Esophagus squamous epithelium (tissue), 5 donors: Measurements from ENCODE around the gene ARF6. TPM values are rescaled to one million over a fixed set of nuclear protein-coding genes. Genes with fewer than 3 reads are reported as not detected.
A peak's percentile ranks its signal among the peaks of the same experiment; 100 is the strongest.

Experiments used
- DNase-seq: peaks from one replicate; lab custom pipeline; 2025; lab: John Stamatoyannopoulos, UW
- H3K27ac ChIP-seq, 4 donors: fragments of 200-600 bp; sonication (generic); one replicate each; pipeline ENCODE4 v1.5.1; 2016 to 2019; ENCODE audit warnings: mild to moderate bottlenecking in 1 of 4
- H3K27me3 ChIP-seq, 4 donors: fragments of 200-600 bp; sonication (generic); 1 replicate in 3 of 4; 2 replicates in 1 of 4; pipeline versions ENCODE4 v1.5.1 to v1.6.0; 2017 to 2021; ENCODE audit warnings: antibody characterized with exemption in 1 of 4
- H3K36me3 ChIP-seq, 3 donors: fragments of 200-600 bp; sonication (generic); one replicate each; pipeline ENCODE4 v1.5.1; 2016 to 2019
- H3K4me1 ChIP-seq, 3 donors: fragments of 200-600 bp; sonication (generic); one replicate each; pipeline ENCODE4 v1.5.1; 2017 to 2019
- H3K4me3 ChIP-seq, 4 donors: fragments of 200-600 bp; sonication (generic); 1 replicate in 3 of 4; 2 replicates in 1 of 4; pipeline ENCODE4 v1.5.1; 2016 to 2019; ENCODE audit warnings: mild to moderate bottlenecking in 2 of 4, moderate library complexity in 1 of 4
- H3K9me3 ChIP-seq, 3 donors: fragments of 200-600 bp; sonication (generic); one replicate each; pipeline ENCODE4 v1.5.1; 2016 to 2019
- POLR2A ChIP-seq, 4 donors: fragments of 450-650 bp; IDR thresholded peaks; one replicate each; pipeline ENCODE4 v1.6.1; 2017; ENCODE audit warnings: antibody characterized with exemption in 4 of 4, mild to moderate bottlenecking in 4 of 4, moderate library complexity in 3 of 4
- WGBS, 2 donors: methylation state at CpG; one replicate each; pipeline ENCODE4 v1.1.5; 2018; 5-methylcytosine and 5-hydroxymethylcytosine counted together
- intact Hi-C: fragments of 100-400 bp; cut with DNase I; formaldehyde crosslinking; loops from one replicate; pipeline ENCODE4 v1.15.0; 2022
- total RNA-seq, 4 donors: library from RNA; depleted of rRNA; stranded (reverse); fragments of >200 nt; gene quantifications; one replicate each; pipeline ENCODE4 v1.1.0, GENCODE V29; 2016
- TF ChIP-seq, protein P1 (sequence below), 6 experiments: fragments of 450-650 bp in 4 of 6; fragments of 200-600 bp in 2 of 6; sonication (generic) in 2 of 6; IDR thresholded peaks; one replicate each; pipeline ENCODE4 v1.5.1; 2016 to 2019; ENCODE audit warnings: antibody characterized with exemption in 6 of 6, mild to moderate bottlenecking in 4 of 6, moderate library complexity in 4 of 6
- donor health status: DM: yes; HTN: yes; CAD: no.

Gene ARF6
- total RNA-seq, 4 donors from 2014 or later: 109 to 156 (median 133) TPM

DNA sequence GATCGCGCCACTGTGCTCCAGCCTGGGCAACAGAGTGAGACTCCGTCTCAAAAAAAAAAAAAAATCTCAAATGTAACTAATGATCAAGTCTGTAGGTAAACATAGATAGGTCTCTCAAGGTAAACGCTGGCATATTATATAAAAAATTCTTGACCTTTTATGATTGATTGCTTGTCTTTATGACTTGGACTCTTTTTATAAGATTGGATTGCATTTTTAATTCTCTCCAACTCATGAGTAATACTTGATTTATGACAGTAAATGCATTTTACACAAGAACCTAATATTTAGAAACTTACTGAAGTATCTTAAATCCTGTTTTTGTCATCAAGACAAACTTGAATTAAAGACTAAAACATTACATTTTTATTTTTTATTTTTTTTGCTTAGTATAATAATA, 16.1 kb downstream of the ARF6 start:
- Histone ChIP-seq H3K27ac (peak overlapping the region; percentile 82 to 90 (median 88)), H3K4me1 (peaks cover 17 to 81% (median 25%) of the 10 kb centered on the region in 3 donors), H3K4me3 (no peak overlapping the region), H3K9me3 (no peaks in the 10 kb centered on the region), H3K27me3 (no peaks in the 10 kb centered on the region), H3K36me3 (no peaks in the 10 kb centered on the region)
- intact Hi-C loops: no loop called here
- TF ChIP-seq POLR2A (IDR thresholded peaks at IDR 0.05): no peak
- TF ChIP-seq, protein P1, sequence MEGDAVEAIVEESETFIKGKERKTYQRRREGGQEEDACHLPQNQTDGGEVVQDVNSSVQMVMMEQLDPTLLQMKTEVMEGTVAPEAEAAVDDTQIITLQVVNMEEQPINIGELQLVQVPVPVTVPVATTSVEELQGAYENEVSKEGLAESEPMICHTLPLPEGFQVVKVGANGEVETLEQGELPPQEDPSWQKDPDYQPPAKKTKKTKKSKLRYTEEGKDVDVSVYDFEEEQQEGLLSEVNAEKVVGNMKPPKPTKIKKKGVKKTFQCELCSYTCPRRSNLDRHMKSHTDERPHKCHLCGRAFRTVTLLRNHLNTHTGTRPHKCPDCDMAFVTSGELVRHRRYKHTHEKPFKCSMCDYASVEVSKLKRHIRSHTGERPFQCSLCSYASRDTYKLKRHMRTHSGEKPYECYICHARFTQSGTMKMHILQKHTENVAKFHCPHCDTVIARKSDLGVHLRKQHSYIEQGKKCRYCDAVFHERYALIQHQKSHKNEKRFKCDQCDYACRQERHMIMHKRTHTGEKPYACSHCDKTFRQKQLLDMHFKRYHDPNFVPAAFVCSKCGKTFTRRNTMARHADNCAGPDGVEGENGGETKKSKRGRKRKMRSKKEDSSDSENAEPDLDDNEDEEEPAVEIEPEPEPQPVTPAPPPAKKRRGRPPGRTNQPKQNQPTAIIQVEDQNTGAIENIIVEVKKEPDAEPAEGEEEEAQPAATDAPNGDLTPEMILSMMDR (IDR thresholded peaks at IDR 0.05): no peak
- WGBS, 2 donors: 44 to 56% methylated on average over 4 of the region's 4 CpGs
- no peak for DNase-seq

DNA sequence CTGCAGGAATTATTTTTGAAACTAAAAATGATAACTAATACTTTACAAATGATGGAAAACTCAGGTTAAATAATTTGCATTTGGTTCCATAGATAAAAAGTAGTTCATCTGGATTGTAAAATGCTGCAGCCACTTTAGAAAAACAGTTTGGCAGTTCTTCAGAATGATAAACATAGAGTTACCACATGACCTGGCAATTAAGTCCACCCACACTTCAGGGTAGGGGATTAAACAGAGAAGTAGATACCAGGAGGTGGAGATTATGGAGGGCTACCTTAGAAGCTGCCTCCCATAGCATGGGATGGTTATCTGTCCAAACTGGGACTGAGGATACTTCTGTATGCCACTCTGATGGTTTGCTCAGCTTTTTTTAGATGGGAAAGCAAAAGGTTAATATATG, 22.2 kb downstream of the ARF6 start:
- TF ChIP-seq, protein P1 (IDR thresholded peaks at IDR 0.05): no peak
- TF ChIP-seq POLR2A (IDR thresholded peaks at IDR 0.05): no peak
- DNase-seq: no peak
- Histone ChIP-seq H3K36me3 (no peaks in the 10 kb centered on the region), H3K4me3 (no peak overlapping the region), H3K27ac (no peak overlapping the region), H3K4me1 (peaks cover 6 to 39% (median 9%) of the 10 kb centered on the region in 3 donors), H3K27me3 (no peaks in the 10 kb centered on the region), H3K9me3 (no peaks in the 10 kb centered on the region)
- intact Hi-C loops: no loop called here

DNA sequence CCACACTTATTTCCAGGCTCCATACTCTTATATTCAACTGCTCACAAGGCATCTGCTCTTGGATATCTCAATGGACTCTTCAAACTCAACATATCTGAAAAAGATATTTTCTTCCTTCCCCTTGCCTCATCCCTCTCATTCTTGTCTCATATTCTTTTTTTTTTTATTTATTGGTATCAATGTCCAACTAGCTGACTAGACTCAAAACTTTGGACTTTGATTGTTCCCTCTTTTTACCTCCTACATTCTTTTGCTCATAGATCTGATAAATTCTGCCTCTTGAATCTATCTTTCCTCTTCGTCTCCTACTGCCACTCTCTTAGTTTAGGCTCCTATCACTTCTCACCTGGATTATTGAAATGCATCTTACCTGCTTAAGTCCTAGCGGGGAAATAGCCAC, 25.8 kb downstream of the ARF6 start:
- Histone ChIP-seq H3K4me3 (no peak overlapping the region), H3K36me3 (no peaks in the 10 kb centered on the region), H3K4me1 (peaks cover 0 to 10% (median 0%) of the 10 kb centered on the region in 3 donors), H3K27ac (no peak overlapping the region), H3K9me3 (no peaks in the 10 kb centered on the region), H3K27me3 (no peaks in the 10 kb centered on the region)
- no peak for DNase-seq
- intact Hi-C loops: no loop called here
- TF ChIP-seq POLR2A (IDR thresholded peaks at IDR 0.05): no peak
- TF ChIP-seq, protein P1 (IDR thresholded peaks at IDR 0.05): no peak
- 86 to 100% methylated on average over 1 to 2 of the region's 2 CpGs for WGBS, 2 donors

DNA sequence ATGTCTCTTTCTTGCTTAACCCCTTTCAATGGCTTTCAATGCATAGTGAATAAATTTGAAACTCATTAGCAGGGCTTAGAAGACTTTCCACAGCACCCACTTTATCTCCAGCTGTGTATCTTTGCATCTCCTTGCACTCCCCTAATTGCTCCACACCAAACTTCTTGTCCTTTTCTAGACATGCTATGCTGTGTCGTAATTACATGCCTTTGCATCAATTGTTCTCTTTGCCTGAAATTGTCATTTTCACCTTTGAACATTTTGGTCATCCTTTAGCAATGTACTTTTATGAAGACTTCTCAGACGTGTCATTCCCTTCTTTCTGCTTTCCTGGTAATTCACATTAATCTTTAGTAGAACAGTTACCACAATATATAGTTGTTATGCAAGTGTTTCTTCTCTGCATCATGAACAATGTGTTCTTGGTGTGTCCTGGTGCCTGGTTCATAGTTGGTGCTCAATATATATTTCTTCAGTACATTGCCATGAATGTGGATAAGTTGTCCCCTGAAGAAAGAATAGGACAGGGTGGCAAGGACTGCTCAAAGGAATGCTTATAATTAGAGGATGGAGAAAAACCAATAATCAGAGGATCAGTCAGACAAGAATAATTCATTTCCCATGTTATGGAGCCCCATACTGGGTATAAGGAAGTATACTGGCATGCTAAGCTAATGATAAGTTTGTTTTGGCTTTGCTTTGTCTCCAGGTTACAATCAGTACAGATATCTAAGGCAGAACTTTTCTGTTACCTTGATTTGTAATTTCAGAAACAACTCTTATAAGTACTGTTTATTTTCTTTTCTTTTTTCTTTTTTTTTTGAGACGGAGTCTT, 27.2 kb downstream of the ARF6 start:
- H3K27me3 ChIP-seq: no peaks in the 10 kb centered on the region
- no peaks in the 10 kb centered on the region for H3K9me3 ChIP-seq
- no peak overlapping the region for H3K27ac ChIP-seq
- no peaks in the 10 kb centered on the region for H3K36me3 ChIP-seq
- no peak overlapping the region for H3K4me3 ChIP-seq
- H3K4me1 ChIP-seq: peaks cover 0 to 3% (median 0%) of the 10 kb centered on the region in 3 donors
- TF ChIP-seq, protein P1 (IDR thresholded peaks at IDR 0.05): no peak
- TF ChIP-seq POLR2A (IDR thresholded peaks at IDR 0.05): no peak
- intact Hi-C loops: no loop called here
- 56 to 67% methylated on average over 2 to 3 of the region's 3 CpGs for WGBS, 2 donors
- no peak for DNase-seq

DNA sequence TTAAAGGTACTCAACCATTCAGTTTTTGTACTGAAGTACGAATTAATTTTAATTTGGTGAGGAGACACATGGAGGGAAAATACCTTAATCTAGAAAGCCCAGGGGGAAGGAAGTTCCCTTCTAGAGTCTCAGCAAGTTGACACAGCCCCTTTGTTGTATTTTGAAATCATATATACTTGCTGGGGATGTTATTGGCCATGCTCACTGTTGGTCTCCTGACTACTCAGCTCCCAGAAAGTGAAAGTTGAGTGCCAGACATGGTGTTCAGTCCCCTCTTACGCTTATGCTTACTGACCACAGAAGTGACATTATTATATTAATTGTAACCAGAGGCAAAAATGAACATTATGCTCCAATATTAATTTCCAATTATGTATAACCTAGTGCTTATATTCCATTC, 28.1 kb downstream of the ARF6 start:
- no peaks in the 10 kb centered on the region for H3K36me3 ChIP-seq
- no peak overlapping the region for H3K4me3 ChIP-seq
- no peak for DNase-seq
- no peak for TF ChIP-seq POLR2A (IDR thresholded peaks at IDR 0.05)
- TF ChIP-seq, protein P1 (IDR thresholded peaks at IDR 0.05): no peak
- intact Hi-C loops: no loop called here
- H3K27ac ChIP-seq: no peak overlapping the region
- no peaks in the 10 kb centered on the region for H3K27me3 ChIP-seq
- no peaks in the 10 kb centered on the region for H3K4me1 ChIP-seq
- H3K9me3 ChIP-seq: no peaks in the 10 kb centered on the region
- 64 to 71% methylated on average over 2 of the region's 2 CpGs for WGBS, 2 donors
